Lower leg skin (tissue), 4 donors: ENCODE results near the gene TSC1. TPM values are rescaled to one million over a fixed set of nuclear protein-coding genes. Genes with fewer than 3 reads are reported as not detected.

ENCODE experiments used
- DNase-seq, 2 donors: peaks; one replicate each; pipeline ENCODE4 v3.0.0-alpha.2; 2019; ENCODE audit warnings: low spot score in 2 of 2
- H3K4me3 ChIP-seq: fragments of 200-600 bp; sonication (generic); 2 replicates; pipeline ENCODE4 v1.5.1; 2017; ENCODE audit warnings: mild to moderate bottlenecking, low read depth; ENCODE audit not compliant: poor library complexity, severe bottlenecking
- POLR2A ChIP-seq, 2 donors: fragments of 450-650 bp; IDR thresholded peaks; one replicate each; pipeline ENCODE4 v1.6.1; 2016 to 2017; ENCODE audit warnings: antibody characterized with exemption in 2 of 2, mild to moderate bottlenecking in 1 of 2, moderate library complexity in 1 of 2
- WGBS, 2 donors: methylation state at CpG; one replicate each; pipeline ENCODE4 v1.1.5; 2018; 5-methylcytosine and 5-hydroxymethylcytosine counted together
- intact Hi-C: fragments of 100-400 bp; cut with DNase I; formaldehyde crosslinking; loops from one replicate; pipeline ENCODE4 v1.15.0; 2023; ENCODE audit warnings: low total_unique reads
- total RNA-seq, 4 donors: library from RNA; depleted of rRNA; stranded (reverse); fragments of >200 nt; gene quantifications; one replicate each; pipeline ENCODE4 v1.1.0, GENCODE V29; 2016
- TF ChIP-seq, protein P1 (sequence below), 3 donors: fragments of 450-650 bp; IDR thresholded peaks; one replicate each; pipeline ENCODE4 v1.5.1; 2016; ENCODE audit warnings: antibody characterized with exemption in 3 of 3, mild to moderate bottlenecking in 3 of 3, moderate library complexity in 2 of 3

The TSC1 gene
- total RNA-seq, 4 donors from 2014 or later = 27.1 to 67.7 (median 32.5) TPM

DNA sequence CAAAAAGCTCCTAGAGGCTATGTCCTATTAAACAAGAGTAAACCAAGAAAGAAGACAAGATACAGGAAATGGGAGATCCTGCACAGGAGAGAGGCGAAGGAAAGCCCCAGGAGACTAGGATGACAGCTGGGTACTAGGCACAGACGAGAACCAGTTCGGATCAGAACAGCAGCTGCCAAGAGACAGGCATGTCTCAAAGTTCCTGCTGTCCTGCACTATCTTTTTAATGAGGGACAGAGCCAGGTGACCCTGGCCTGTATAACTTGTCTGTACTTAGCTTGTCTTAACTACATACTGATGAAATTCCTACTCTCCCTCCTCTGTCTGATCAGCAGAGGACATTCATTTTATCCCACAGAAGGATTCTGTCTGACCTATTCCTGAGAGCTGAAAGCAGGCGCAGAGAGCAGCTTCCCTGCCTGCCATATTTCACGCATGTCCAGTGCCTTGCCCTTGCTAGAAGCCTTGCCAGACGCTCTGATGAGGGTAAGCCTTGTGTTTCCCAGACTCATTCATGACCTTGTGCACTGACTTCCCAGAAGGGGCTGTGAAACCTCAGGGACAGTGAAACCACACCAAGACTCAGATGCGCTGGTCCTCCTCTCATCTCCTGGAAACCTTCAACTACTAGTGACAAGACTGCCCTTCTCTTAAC is 24.7 kb downstream of the TSC1 start:
- DNase-seq = no peak
- TF ChIP-seq, protein P1, sequence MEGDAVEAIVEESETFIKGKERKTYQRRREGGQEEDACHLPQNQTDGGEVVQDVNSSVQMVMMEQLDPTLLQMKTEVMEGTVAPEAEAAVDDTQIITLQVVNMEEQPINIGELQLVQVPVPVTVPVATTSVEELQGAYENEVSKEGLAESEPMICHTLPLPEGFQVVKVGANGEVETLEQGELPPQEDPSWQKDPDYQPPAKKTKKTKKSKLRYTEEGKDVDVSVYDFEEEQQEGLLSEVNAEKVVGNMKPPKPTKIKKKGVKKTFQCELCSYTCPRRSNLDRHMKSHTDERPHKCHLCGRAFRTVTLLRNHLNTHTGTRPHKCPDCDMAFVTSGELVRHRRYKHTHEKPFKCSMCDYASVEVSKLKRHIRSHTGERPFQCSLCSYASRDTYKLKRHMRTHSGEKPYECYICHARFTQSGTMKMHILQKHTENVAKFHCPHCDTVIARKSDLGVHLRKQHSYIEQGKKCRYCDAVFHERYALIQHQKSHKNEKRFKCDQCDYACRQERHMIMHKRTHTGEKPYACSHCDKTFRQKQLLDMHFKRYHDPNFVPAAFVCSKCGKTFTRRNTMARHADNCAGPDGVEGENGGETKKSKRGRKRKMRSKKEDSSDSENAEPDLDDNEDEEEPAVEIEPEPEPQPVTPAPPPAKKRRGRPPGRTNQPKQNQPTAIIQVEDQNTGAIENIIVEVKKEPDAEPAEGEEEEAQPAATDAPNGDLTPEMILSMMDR (IDR thresholded peaks at IDR 0.05) = no peak
- TF ChIP-seq POLR2A (IDR thresholded peaks at IDR 0.05) = no peak
- 88 to 94% methylated on average over 7 of the region's 7 CpGs for WGBS, 2 donors
- H3K4me3 ChIP-seq = no peak overlapping the region
- intact Hi-C loops = no loop called here

DNA sequence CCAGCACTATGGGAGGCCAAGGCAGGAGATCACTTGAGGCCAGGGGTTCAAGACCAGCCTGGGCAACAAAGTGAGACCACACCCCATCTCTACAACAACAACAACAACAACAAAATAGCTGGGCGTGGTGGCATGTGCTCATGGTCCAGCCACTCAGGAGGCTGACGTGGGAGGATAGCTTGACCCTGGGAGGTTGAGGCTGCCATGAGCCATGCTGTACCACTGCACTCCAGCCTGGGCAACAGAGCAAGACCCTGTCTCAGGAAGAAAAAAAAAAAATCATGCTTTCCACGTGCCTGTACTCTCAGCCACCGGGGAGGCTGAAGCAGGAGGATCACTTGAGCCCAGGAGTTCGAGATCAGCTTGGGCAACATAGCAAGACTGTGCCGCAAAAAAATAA is 29.5 kb downstream of the TSC1 start:
- TF ChIP-seq, protein P1 (IDR thresholded peaks at IDR 0.05) = no peak
- no peak for TF ChIP-seq POLR2A (IDR thresholded peaks at IDR 0.05)
- DNase-seq = no peak
- WGBS, 2 donors = 95 to 96% methylated on average over 6 of the region's 6 CpGs

DNA sequence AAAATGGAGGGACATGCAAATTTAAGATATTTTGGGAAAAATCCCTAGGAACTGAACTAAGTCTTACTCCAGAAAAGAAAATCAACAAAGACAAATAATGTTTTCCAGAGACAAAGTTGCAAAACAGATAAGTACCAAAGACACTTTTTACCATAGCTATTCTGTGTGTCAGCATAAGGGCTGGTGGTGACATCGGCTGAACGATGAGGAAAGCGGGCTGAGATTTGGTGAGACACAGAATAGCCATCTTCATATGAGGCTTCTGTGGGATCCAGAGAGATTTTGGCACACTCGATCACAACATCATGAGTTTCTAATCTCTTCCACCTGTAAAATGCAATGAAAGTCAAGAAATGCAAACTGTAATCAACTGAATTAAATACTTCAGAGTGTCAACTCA is 32.3 kb downstream of the TSC1 start:
- no peak for DNase-seq

More for the DNA sequence above, 29.5 kb downstream of the TSC1 start:
- H3K4me3 ChIP-seq = no peak overlapping the region
- intact Hi-C loops = no loop called here

DNA sequence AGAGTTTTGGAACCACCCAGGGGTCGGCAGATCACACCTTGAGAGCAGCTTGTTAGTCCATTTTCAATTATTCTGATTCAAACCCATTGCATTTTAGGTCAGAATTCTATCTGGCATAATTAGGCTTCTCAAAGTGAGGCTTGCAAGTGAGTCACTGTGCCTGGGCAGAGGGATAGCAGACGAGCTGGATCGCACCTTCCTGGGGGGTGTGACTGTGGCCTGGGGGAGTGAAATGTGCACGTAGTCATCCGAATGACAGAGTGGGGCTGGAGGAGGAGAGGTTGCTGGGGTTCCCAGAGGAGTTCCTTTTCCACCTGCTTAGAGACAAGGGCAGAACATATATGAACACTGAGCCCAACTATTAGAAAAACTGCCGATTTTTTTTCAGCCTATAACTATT is 34.0 kb downstream of the TSC1 start:
- TF ChIP-seq, protein P1 (IDR thresholded peaks at IDR 0.05) = no peak
- TF ChIP-seq POLR2A (IDR thresholded peaks at IDR 0.05) = no peak
- DNase-seq = no peak
- intact Hi-C loops = no loop called here
- H3K4me3 ChIP-seq = no peak overlapping the region
- WGBS, 2 donors = 82% methylated on average over 6 of the region's 6 CpGs

More for the DNA sequence above, 32.3 kb downstream of the TSC1 start:
- intact Hi-C loops = no loop called here
- no peak overlapping the region for H3K4me3 ChIP-seq
- TF ChIP-seq, protein P1 (IDR thresholded peaks at IDR 0.05) = no peak
- 95% methylated on average over 4 of the region's 4 CpGs for WGBS, 2 donors

DNA sequence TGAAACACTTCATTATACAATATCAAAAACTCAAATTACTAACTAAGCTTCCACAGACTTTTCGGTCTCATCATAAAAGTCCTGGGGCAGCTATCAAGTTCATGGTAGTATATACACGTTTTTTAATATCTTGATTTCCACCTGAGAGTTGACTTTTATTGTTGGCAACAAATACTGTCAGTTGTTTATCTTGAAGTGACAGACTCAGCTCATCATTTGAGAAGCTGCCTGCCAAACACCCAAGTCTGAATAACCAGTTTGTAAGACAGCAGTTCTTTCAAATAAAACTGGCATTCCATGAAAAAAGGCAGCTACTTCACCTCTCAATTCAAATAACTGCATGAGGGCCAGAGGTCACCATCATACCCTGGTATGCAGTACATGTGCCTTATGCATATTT is 35.1 kb downstream of the TSC1 start:
- intact Hi-C loops = no loop called here
- WGBS, 2 donors = 80 to 83% methylated on average over 2 of the region's 2 CpGs
- TF ChIP-seq, protein P1 (IDR thresholded peaks at IDR 0.05) = no peak
- TF ChIP-seq POLR2A (IDR thresholded peaks at IDR 0.05) = no peak
- no peak overlapping the region for H3K4me3 ChIP-seq
- DNase-seq = no peak

DNA sequence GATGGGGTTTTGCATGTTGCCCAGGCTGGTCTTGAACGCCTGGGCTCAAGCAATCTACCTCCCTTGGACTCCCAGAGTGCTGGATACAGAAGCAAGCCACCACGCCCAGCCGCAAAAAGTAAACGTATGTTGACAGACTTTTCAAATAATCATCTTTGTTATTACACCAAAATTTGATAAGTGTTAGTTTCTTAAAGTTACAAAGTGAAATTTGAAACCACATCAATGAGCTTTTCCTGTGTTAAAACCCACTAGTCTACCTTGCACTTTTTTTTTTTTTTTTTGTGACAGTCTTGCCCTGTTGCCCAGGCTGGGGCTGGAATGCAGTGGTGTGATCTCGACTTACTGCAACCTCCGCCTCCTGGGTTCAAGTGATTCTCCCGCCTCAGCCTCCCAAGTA is 35.8 kb downstream of the TSC1 start:
- TF ChIP-seq, protein P1 (IDR thresholded peaks at IDR 0.05) = no peak
- no peak for TF ChIP-seq POLR2A (IDR thresholded peaks at IDR 0.05)
- H3K4me3 ChIP-seq = no peak overlapping the region
- intact Hi-C loops = no loop called here
- 91 to 93% methylated on average over 7 of the region's 7 CpGs for WGBS, 2 donors
- DNase-seq = no peak
